Glomerular visceral epithelial cell (primary cell): Measurements from ENCODE around the gene C16orf96.
A peak's percentile ranks its signal among the peaks of the same experiment; 100 is the strongest.

ENCODE experiments used
- DNase-seq: peaks from one replicate; pipeline ENCODE4 v3.0.0-alpha.2; 2016; ENCODE audit errors: extremely low spot score

C16orf96 gene

GRCh38 chr16:4556112-4556511, at the start of gene C16orf96:
TSS of gene C16orf96 (plus strand) at chr16:4556340. CDS start at chr16:4556490, 150 bp downstream.
- peak; percentile 12 for DNase-seq

DNA sequence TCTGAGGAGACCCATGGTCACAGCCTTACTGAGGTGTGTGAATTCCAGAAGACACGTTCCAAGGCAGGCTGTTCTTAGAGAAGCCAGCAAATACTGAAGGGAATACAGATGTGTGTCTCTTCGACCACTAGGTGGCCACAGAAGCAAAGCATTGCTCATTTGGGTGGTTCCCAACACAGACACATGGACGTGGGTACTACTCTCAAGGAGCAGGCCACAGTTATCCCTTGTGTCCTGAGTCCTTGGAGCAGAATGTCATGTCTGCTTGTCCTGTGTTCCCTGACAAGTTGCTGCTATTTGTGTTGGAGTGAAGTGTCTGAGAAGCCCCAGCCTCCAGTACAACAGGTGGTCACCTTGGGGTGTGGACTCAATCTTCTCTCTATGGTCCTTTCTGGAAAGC, 49.7 kb upstream of the C16orf96 start:
- DNase-seq = peak; percentile 66

GRCh38 chr16:4507588-4508345, 48.4 kb upstream of the C16orf96 start:
- DNase-seq = no peak

DNA sequence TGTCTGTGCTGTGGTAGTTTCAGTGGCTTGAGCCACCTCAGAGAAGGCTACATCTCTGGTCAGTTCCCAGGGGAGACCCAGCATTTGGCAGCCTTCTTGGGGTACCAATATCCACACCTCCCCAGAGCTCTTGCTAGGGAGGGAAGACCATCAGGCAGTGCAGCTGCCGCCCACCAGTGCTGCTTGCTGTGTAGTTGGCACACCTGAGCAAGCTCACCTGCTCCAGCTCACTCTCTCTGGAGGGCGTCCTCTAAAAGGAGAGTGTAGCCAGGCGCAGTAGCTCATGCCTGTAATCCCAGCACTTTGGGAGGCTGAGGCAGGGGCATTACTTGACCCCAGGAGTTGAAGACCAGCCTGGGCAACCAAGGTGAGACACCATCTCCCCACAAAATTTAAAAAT, 47.3 kb upstream of the C16orf96 start:
- DNase-seq = no peak

GRCh38 chr16:4509420-4509819, 46.7 kb upstream of the C16orf96 start:
- no peak for DNase-seq

DNA sequence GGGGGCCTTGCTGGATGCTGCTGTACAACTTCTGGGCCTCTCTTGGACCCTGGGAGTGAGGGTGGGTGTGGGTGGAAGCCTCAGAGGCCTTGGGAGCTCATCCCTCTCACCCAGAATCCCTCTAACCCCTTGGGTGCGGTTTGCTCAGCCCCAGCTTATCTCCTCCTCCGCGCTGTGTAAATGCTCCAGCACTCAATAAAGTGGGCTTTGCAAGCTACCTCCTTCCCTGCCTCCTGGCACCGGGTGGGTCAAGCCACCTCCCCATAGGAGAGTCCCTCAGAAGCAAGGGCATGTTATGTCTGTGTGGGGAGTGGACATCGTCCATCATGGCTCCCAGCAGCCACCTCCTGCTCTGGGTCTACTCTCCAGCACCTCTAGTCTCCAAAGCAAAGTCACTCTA, 46.0 kb upstream of the C16orf96 start:
- no peak for DNase-seq

GRCh38 chr16:4510747-4511426, 45.3 kb upstream of the C16orf96 start:
- DNase-seq = no peak

DNA sequence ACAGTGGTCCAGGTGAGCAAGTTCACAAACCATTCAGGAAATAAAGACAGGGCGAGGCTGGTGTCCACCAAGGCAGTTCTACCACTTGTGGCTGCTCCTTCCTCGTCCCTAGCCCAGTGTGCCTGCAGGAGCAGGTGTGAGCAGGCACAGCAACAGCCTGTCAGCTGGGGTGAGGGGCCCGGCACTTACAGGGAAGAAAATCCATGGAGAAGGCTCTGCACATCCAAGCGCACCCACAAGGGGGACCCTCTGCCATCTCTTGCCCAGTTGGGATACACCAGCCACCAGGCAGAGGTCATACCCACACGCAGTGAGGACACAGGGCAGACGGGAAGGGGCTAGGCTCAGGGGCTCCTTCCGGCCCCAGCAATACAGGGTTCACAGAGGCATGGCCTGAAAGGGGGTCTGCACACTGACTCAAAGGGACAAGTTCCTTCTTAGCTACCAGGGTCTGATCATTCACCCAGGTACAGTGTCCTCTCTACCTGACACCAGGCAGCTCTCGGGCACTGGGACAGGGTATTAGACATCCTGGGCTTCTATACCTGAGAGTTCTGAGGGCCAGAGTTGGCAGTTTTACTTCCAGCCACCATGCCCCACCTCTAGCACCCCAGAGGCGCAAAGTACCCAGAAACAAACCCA, 44.6 kb upstream of the C16orf96 start:
- peak; percentile 50 for DNase-seq

- no peak for DNase-seq
Observed at GRCh38 chr16:4512473-4512872, 43.7 kb upstream of the C16orf96 start.

GRCh38 chr16:4513086-4513860, 42.9 kb upstream of the C16orf96 start:
- no peak for DNase-seq

DNA sequence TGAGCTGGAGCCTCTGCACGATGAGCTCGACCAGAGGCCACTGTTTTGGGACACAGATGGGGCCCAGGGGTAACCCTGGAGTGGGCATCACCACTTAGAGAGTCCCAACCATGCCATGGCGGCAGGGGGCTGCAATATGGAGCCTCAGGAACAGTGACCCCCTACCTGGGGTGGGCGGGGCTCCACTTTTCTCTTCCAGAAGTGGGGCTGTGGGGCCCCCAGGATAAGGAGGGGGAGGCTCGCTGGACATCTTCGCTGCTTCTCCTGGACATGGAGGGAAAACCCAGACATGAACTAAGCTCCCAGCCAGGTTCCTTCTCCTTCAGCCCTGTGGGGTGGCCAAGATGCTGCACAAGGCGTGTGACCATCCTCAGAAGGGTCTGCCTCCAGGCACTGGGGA, 42.3 kb upstream of the C16orf96 start:
- DNase-seq = no peak

- no peak for DNase-seq
Observed at GRCh38 chr16:4514606-4515005, 41.5 kb upstream of the C16orf96 start.

DNA sequence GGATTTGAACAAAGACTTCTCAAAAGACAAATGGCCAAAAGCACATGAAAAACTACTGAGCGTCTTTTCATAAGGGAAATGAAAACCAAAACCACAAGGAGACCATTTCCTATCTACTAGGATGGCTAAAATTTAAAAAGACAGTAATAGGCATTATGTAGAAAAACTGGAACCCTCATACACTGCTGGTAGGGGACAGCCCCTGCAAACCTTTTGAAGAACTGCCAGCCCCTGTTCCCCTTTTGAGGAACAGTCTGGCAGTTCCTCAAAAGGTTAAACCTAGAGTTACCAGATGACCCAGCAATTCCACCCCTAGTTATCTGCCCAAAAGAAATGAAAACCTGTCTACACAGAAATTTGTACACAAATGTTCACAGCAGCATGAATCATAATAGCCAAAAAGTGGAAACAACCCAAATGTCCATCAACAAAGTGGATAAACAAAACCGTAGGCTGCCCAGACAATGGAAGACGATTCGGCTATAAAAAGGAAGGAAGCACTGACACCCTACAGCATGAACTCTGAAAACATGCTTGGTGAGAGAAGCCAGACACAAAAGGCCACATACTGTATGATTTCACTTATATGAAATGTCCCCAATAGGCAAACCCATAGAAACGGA, 40.4 kb upstream of the C16orf96 start:
- DNase-seq = no peak

DNA sequence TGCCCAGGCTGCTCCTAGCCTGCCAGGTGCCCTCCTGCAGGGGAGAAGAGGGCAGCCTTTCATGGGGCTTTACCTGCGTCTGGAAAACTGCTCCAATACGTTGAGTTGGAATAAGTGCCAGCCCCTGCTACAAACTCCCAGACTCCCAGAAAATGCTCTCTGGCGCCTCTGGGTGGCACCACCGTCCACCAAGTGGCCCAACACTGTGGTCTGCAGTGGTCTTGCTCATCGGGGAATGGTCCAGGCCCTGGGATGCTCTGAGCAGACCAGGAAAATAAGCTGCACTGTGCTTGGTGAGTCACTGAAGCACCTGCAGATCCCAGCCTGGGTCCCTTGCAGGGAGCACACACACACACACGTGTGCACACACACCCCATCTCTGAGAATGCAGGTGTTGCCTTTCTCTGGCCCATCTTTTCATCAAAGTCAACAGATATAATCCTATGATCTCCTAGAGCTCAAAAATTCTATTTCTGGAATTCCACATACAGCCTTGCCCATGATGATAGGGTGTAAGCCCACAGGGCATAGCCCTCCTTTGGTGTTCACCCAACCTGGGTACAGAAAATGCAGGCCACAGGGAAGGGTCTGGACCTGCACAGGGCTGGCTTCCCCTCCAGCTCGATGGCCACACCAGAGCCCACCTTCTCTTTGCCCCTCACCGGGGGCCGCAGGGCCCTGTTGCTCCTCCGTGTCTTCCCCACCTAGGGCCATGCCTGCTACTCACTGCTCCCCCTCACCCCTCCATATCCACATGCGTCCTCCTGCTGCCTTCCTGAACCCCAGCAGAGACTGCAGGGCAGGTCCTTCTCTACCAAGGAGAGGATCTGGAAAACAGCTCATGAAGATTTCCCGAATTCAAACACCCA, 38.1 kb upstream of the C16orf96 start:
- DNase-seq = peak; percentile 45

DNA sequence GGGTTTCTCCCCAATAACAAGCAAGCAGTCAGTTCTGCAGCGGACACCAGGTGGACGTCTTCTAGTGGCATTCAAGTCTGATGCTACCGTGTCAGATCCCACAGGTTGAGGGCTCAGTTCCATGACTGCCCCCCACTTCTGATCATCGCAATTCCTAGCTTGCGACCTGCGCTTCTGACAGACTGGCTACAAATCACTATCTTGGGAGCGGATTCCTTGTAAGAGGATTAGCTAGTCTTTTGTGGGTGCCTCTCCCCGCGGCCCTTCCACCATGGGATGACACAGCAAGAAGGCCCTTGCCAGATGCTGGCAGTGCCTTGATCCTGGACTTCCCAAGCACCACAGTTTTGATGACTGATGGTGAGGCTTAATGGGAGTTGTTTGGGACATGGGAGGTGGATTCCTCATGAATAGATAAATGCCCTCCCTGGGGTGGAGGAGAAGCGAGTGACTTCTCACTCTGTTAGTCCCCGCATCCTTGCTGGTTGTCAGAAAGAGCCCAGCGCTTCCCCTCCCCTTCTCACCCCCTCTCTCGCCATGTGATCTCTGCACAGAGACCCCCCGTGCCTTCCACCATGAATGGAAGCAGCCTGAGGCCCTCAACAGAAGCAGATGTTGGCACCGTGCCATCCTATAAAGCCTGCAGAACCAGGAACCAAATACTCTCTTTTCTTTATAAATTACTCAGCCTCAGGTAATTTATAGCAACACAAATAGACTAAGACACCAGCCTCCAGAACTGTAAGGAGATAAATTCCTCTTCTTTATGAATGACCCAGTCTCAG, 36.7 kb upstream of the C16orf96 start:
- DNase-seq = no peak

DNA sequence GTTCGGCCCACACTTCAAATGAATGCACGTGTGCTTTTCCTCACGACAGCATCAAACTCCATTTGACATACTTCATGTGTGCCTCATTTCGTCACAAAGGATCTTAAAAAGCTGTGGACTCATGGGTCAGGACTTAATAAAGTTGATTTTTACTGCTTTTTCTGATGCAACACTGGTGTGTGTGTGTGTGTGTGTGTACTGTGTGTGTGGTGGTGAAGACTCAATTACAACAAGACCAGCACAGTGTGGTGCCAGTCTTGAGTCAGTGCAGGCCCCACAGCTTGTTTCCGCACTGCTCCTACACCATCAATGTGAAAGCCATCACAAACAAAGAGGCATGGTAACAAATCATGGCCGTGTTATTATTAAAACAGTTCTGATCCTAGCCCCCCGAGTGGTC, 35.2 kb upstream of the C16orf96 start:
- DNase-seq = no peak

- no peak for DNase-seq
Observed at GRCh38 chr16:4522051-4522581, 34.0 kb upstream of the C16orf96 start.

DNA sequence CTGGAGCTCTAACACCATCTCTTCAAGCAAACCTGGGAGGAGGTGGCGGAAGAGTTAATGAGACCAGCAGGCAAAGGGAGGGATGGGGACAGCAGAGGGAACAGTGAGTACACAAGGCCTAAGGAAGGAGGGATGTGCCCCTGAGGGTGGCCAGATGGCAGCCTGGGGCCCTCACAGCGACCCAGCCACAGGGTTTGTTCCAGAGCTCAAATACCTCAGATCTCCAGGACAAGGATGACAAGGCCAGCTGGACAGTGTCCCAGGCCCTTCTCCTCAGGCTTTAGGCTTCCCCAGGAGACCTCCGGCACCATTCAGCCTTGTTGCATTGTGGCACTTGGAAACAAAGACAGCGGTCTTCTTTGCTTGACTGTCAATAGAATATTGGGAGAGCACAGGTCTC, 32.5 kb upstream of the C16orf96 start:
- DNase-seq = no peak

DNA sequence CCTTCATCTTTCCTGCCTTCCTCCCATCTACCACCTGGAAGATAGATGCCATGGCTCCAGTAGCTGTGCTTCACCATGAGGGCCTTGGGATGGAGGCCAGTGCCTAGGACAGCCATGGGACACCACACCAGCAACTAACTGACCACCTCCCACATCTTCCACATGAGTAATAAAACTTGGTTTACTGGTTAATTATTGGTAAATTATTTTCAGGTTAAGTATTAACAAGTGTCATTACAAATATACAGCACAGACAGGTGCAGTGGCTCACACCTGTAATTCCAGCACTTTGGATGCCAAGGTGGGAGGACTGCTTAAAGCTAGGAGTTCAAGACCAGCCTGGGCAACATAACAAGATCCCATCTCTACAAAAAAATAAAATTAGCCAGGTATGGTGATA, 31.6 kb upstream of the C16orf96 start:
- DNase-seq = no peak

DNA sequence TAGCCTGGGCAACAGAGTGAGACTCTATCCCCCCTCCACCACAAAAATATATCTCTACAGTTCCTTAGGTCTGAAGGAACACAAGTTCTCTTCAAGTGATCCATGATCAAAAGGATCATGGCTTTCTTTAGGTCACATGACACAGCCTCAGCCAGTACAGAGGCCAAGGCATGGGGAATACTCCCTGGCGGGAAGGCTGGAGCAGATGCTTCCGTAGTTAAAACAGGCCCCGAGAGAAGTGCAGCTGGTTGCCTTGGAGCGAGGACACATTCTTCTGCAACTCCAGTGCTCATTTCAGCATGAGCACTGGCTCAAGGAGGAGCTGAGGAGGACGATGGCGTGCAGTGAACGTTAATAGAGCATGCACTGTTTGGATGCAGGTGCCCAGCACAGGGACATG, 31.1 kb upstream of the C16orf96 start:
- DNase-seq = no peak
